ENCODE data around the gene ARRDC4.
"Not testable (repeated sequence)": the region's sequence is repeated elsewhere in the genome, so short reads cannot be mapped to it uniquely, and the experiment has no call there.

- TF ChIP-seq CTCF (IDR thresholded peaks at IDR 0.05; ENCODE audit: extremely low read depth in 1 of 2, insufficient read depth in 1 of 2, low read depth in 1 of 2, low read length in 2 of 2); POLR2A (IDR thresholded peaks at IDR 0.05; ENCODE audit: low read depth, low read length); EZH2 (IDR thresholded peaks at IDR 0.05; ENCODE audit: borderline replicate concordance, low read depth, low read length, severe bottlenecking); POLR2AphosphoS5 (IDR thresholded peaks at IDR 0.05; ENCODE audit: insufficient read depth, low read depth, low read length); JUN (IDR thresholded peaks at IDR 0.05; ENCODE audit: borderline replicate concordance, insufficient read depth, insufficient read length, low read depth): not testable (repeated sequence)
Measured at GRCh38 chr15:97985979-97986378, 25.5 kb downstream of the ARRDC4 start.
